AG09309 (cell line): ENCODE data around the gene INPP5J.

Source experiments
- DNase-seq: peaks from one replicate; pipeline ENCODE4 v3.0.0-alpha.2; 2010; ENCODE audit warnings: low read depth
- H3K4me3 ChIP-seq: 2 replicates; pipeline ENCODE4 v1.5.1; 2011; ENCODE audit warnings: mild to moderate bottlenecking, low read depth, low read length, moderate library complexity; ENCODE audit not compliant: control insufficient read depth
- TF ChIP-seq, protein P1 (sequence below): IDR thresholded peaks from 2 replicates; pipeline ENCODE4 v1.5.1; 2011; ENCODE audit warnings: mild to moderate bottlenecking, low read depth, low read length, inconsistent platforms; ENCODE audit not compliant: insufficient read depth, control insufficient read depth; ENCODE audit errors: missing control alignments

The INPP5J gene

DNA sequence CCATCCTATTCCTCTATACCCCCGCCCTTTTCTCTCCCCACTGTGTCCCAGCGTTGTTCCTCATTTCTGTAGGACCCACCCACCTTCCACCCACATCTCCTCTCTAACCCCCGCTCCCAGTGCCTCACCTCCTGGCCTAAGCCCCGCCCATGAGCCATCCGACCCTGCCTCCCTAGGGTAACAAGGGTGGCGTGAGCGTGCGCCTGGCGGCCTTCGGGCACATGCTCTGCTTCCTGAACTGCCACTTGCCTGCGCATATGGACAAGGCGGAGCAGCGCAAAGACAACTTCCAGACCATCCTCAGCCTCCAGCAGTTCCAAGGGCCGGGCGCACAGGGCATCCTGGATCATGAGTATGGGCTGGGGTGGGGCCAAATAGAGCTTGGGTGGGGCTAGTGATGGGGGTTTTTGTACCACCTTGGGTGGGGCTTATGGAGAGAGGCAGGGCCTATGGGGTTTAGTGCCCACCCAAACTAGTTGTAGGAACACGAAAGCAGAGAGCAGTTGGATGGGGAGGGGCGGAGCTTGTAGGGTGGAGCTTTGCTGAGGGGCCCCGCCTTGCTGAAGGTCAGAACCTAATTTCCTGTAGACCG is 4.5 kb downstream of the INPP5J start:
- H3K4me3 ChIP-seq: no peak overlapping the region
- DNase-seq: no peak
- TF ChIP-seq, protein P1, sequence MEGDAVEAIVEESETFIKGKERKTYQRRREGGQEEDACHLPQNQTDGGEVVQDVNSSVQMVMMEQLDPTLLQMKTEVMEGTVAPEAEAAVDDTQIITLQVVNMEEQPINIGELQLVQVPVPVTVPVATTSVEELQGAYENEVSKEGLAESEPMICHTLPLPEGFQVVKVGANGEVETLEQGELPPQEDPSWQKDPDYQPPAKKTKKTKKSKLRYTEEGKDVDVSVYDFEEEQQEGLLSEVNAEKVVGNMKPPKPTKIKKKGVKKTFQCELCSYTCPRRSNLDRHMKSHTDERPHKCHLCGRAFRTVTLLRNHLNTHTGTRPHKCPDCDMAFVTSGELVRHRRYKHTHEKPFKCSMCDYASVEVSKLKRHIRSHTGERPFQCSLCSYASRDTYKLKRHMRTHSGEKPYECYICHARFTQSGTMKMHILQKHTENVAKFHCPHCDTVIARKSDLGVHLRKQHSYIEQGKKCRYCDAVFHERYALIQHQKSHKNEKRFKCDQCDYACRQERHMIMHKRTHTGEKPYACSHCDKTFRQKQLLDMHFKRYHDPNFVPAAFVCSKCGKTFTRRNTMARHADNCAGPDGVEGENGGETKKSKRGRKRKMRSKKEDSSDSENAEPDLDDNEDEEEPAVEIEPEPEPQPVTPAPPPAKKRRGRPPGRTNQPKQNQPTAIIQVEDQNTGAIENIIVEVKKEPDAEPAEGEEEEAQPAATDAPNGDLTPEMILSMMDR: no peak

DNA sequence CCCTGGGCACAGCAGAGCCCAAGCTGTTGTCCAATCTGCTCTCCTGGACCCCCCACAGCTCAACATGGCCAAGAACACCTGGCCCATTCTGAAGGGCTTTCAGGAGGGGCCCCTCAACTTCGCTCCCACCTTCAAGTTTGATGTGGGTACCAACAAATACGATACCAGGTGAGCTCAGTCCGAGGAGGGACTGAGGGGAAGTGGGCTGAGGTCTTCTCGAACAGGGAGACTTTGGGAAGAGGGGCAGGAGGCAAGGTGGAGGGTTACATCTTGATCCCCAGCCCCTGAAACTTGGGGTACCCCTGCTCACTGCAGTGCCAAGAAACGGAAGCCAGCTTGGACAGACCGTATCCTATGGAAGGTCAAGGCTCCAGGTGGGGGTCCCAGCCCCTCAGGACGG is 5.4 kb downstream of the INPP5J start:
- H3K4me3 ChIP-seq: no peak overlapping the region
- DNase-seq: no peak
- TF ChIP-seq, protein P1: no peak

DNA sequence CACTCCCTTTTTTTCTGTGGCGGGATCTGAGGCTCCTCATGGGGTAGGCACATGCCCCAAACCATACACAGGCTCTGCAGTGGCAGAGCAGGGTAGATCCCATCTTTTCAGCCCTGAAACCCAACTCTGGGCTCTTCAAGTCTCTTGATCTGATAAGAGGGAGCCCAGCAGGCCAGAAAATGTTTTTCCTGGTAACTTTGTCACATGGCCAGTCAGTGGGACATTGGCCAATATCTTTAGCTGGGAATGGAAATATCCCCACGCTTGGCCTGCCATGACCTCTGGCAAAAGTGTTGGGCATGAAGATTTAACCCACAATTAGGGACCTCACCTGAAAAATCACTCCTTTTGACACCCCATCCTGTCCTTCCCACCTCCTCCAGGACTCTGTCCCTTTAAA is 8.1 kb downstream of the INPP5J start:
- H3K4me3 ChIP-seq: no peak overlapping the region
- TF ChIP-seq, protein P1: no peak
- no peak for DNase-seq

DNA sequence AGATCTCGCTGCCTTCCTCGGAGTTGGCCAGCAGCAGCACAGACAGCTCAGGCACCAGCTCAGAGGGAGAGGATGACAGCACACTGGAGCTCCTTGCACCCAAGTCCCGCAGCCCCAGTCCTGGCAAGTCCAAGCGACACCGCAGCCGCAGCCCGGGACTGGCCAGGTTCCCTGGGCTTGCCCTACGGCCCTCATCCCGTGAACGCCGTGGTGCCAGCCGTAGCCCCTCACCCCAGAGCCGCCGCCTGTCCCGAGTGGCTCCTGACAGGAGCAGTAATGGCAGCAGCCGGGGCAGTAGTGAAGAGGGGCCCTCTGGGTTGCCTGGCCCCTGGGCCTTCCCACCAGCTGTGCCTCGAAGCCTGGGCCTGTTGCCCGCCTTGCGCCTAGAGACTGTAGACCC is 11.1 kb downstream of the INPP5J start:
- DNase-seq: no peak
- TF ChIP-seq, protein P1: no peak
- H3K4me3 ChIP-seq: no peak overlapping the region

DNA sequence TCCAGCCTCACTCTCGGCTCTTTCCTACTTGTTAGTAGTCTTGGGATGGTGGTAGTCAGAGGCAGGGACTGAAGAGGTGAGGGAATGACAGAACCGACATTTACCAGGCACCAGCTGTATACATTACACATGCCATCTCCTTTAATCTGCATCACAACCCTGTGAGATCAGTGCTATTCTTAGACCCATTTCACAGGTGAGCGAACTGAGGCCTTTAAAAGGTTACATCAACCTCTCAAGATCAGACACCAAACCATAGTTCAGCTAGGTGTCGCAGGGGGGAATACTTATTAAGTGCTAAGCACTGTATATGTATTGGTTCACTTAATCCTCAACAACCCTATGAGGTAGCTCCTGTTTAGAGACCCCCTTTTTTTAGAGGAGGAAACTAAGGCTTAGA is 11.9 kb downstream of the INPP5J start:
- H3K4me3 ChIP-seq: no peak overlapping the region
- no peak for DNase-seq
- TF ChIP-seq, protein P1: no peak

DNA sequence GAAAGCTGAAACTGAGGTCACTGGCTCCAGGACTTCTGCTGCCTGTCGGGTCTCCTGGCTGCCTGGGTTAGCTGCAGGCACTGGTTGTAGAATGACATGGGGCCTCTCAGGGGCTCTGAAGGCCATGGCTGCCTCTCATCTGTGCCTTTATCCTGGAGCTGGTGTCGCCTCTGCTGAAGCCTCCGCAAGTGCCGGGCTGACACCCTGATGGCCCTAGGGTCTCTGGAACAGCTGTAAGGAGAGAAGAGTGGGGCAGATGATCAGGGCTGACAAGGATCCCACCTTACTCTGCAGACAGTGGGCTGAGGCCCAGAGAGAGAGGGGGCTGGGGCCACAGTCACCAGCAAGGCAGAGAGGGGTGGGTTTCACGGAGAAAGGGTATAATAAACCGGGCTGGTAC is 12.9 kb downstream of the INPP5J start:
- DNase-seq: no peak
- TF ChIP-seq, protein P1: no peak
- H3K4me3 ChIP-seq: no peak overlapping the region

DNA sequence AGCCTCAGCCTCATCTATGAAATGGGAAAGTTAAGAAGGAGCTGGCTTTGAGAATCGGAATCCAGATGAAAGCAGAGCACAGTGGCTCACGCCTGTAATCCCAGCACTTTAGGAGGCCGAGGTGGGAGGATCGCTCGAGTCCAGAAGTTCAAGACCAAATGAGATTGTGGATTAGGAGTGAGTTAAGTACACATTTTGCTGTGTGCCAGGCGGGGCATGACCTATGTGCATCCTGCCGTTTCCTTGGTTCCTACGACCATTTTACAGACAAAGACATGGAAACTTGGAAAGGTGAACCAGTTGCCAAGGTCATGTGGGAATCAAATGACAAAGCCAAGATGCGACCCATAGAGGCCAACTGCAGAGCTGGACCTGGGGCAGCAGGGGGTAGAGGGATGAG is 13.4 kb downstream of the INPP5J start:
- no peak for DNase-seq
- TF ChIP-seq, protein P1: no peak
- no peak overlapping the region for H3K4me3 ChIP-seq
